Measurements from ENCODE around the gene HNMT. TPM values are rescaled to one million over a fixed set of nuclear protein-coding genes. Genes with fewer than 3 reads are reported as not detected.

Gene HNMT
- total RNA-seq, 1 experiment from 2014 or later: 4.1 TPM

- no TSS peak for BruUV-seq (replicated peaks)
- CTCF ChIA-PET: no interaction called here
- Histone ChIP-seq H3K27ac (ENCODE audit: low read length) (no peak overlapping the region), H3K4me3 (ENCODE audit: low read depth in 2 of 2, low read length in 2 of 2) (no peak overlapping the region), H3K27me3 (ENCODE audit: control insufficient read depth, insufficient read depth, low read length) (no peaks in the 10 kb centered on the region), H3K9me3 (ENCODE audit: control insufficient read depth, insufficient read depth, low read depth, low read length) (no peaks in the 10 kb centered on the region), H3K4me1 (ENCODE audit: control insufficient read depth, insufficient read depth, low read length) (no peaks in the 10 kb centered on the region), H3K36me3 (ENCODE audit: control insufficient read depth, insufficient read depth, low read length) (no peaks in the 10 kb centered on the region)
- DNase-seq (ENCODE audit: low read depth, low spot score) (no peak), ATAC-seq (no peak)
- POLR2A ChIA-PET: no interaction called here
- in situ Hi-C loops (cut with HindIII; ENCODE audit: low pct_unique_long_range_greater_than_20kb, low sequenced_read_pairs) (no loop called here), intact Hi-C loops (cut with micrococcal nuclease; ENCODE audit: unreplicated experiment) (loop anchor here (10.0 kb wide), 2 partner anchors 435 to 845 kb away; partner anchors contain the start of gene NXPH2)
- TF ChIP-seq POLR2AphosphoS5 (IDR thresholded peaks at IDR 0.05; ENCODE audit: low read depth, low read length): no peak
- no peak for TF ChIP-seq SIN3A (IDR thresholded peaks at IDR 0.05; ENCODE audit: borderline replicate concordance, insufficient read depth, low read depth, low read length)
- TF ChIP-seq TCF7L2 (IDR thresholded peaks at IDR 0.05; ENCODE audit: low read depth, low read length): no peak
- no peak for TF ChIP-seq CTCF (IDR thresholded peaks at IDR 0.05)
- TF ChIP-seq REST (IDR thresholded peaks at IDR 0.05; ENCODE audit: insufficient read depth in 1 of 2, low read depth in 2 of 2, low read length in 1 of 2): no peak
Measured at GRCh38 chr2:137940154-137940553, 24.1 kb upstream of the HNMT start.

GRCh38 chr2:137942037-137942832 lies 22.0 kb upstream of the HNMT start:
- TF ChIP-seq CTCF (IDR thresholded peaks at IDR 0.05): no peak
- no peak for TF ChIP-seq REST (IDR thresholded peaks at IDR 0.05; ENCODE audit: insufficient read depth in 1 of 2, low read depth in 2 of 2, low read length in 1 of 2)
- no peak for TF ChIP-seq SIN3A (IDR thresholded peaks at IDR 0.05; ENCODE audit: borderline replicate concordance, insufficient read depth, low read depth, low read length)
- TF ChIP-seq POLR2AphosphoS5 (IDR thresholded peaks at IDR 0.05; ENCODE audit: low read depth, low read length): no peak
- TF ChIP-seq TCF7L2 (IDR thresholded peaks at IDR 0.05; ENCODE audit: low read depth, low read length): no peak
- H3K27me3 ChIP-seq (ENCODE audit: control insufficient read depth, insufficient read depth, low read length): no peaks in the 10 kb centered on the region
- in situ Hi-C loops (cut with HindIII; ENCODE audit: low pct_unique_long_range_greater_than_20kb, low sequenced_read_pairs): no loop called here
- H3K27ac ChIP-seq (ENCODE audit: low read length): no peak overlapping the region
- no peak for DNase-seq (ENCODE audit: low read depth, low spot score)
- CTCF ChIA-PET: no interaction called here
- no peak overlapping the region for H3K4me3 ChIP-seq (ENCODE audit: low read depth in 2 of 2, low read length in 2 of 2)
- intact Hi-C loops (cut with micrococcal nuclease; ENCODE audit: unreplicated experiment): loop anchor here (10.0 kb wide), 2 partner anchors 433 to 843 kb away; partner anchors contain the start of gene NXPH2
- H3K4me1 ChIP-seq (ENCODE audit: control insufficient read depth, insufficient read depth, low read length): no peaks in the 10 kb centered on the region
- H3K9me3 ChIP-seq (ENCODE audit: control insufficient read depth, insufficient read depth, low read depth, low read length): no peaks in the 10 kb centered on the region
- BruUV-seq (replicated peaks): no TSS peak
- no peaks in the 10 kb centered on the region for H3K36me3 ChIP-seq (ENCODE audit: control insufficient read depth, insufficient read depth, low read length)
- POLR2A ChIA-PET: no interaction called here
- no peak for ATAC-seq
